DOHH2 (cell line): ENCODE results near the gene ANKRD16.
A peak's percentile ranks its signal among the peaks of the same experiment; 100 is the strongest.

Source experiments
- H3F3A ChIP-seq: fragments of 200-600 bp; sonication (generic), shearing (Covaris generic); 2 replicates; pipeline ENCODE4 v1.6.0; 2016; ENCODE audit warnings: antibody characterized with exemption, mild to moderate bottlenecking; ENCODE audit not compliant: control insufficient read depth, insufficient read depth
- H3K27ac ChIP-seq: fragments of 200-600 bp; sonication (generic); 2 replicates; pipeline ENCODE4 v1.5.1; 2014; ENCODE audit warnings: low read depth, mild to moderate bottlenecking, low read length, moderate library complexity
- H3K27me3 ChIP-seq: fragments of 200-600 bp; sonication (generic); 2 replicates; pipeline ENCODE4 v1.6.1; 2014; ENCODE audit warnings: mild to moderate bottlenecking, low read length, mixed read lengths; ENCODE audit not compliant: control insufficient read depth
- H3K36me3 ChIP-seq: fragments of 200-600 bp; sonication (generic); 2 replicates; pipeline ENCODE4 v1.6.1; 2014; ENCODE audit warnings: mild to moderate bottlenecking, low read length, moderate library complexity, mixed read lengths; ENCODE audit not compliant: control insufficient read depth
- H3K4me1 ChIP-seq: fragments of 200-600 bp; sonication (generic); 2 replicates; pipeline ENCODE4 v1.6.1; 2014; ENCODE audit warnings: mild to moderate bottlenecking, low read length, mixed read lengths; ENCODE audit not compliant: control insufficient read depth
- H3K4me2 ChIP-seq: fragments of 200-600 bp; sonication (generic); 2 replicates; pipeline ENCODE4 v1.6.0; 2014; ENCODE audit warnings: mild to moderate bottlenecking, low read length, moderate library complexity
- H3K4me3 ChIP-seq: fragments of 200-600 bp; sonication (generic); 2 replicates; pipeline ENCODE4 v1.5.1; 2014; ENCODE audit warnings: mild to moderate bottlenecking, low read length, mixed read lengths
- H3K79me2 ChIP-seq: fragments of 200-600 bp; sonication (generic); 2 replicates; pipeline ENCODE4 v1.6.1; 2014; ENCODE audit warnings: mild to moderate bottlenecking, low read length, mixed read lengths; ENCODE audit not compliant: control insufficient read depth
- H3K9me2 ChIP-seq: fragments of 200-600 bp; sonication (generic); replicated peaks from 2 replicates; pipeline ENCODE4 v1.6.1; 2014; ENCODE audit warnings: mild to moderate bottlenecking, low read length, mixed read lengths; ENCODE audit not compliant: control insufficient read depth
- H3K9me3 ChIP-seq: fragments of 200-600 bp; sonication (generic); 2 replicates; pipeline ENCODE4 v1.6.1; 2014; ENCODE audit warnings: antibody characterized with exemption, low read length, mixed read lengths; ENCODE audit not compliant: control insufficient read depth, insufficient read depth
- H4K20me1 ChIP-seq: fragments of 200-600 bp; sonication (generic); 2 replicates; pipeline ENCODE4 v1.6.0; 2014; ENCODE audit warnings: low read depth, mild to moderate bottlenecking, antibody characterized with exemption, low read length, moderate library complexity; ENCODE audit not compliant: control insufficient read depth, insufficient read depth
- EZH2phosphoT487 ChIP-seq: fragments of 200-600 bp; sonication (generic); IDR thresholded peaks from 2 replicates; pipeline ENCODE4 v1.6.1; 2017; ENCODE audit warnings: borderline replicate concordance, mild to moderate bottlenecking, antibody characterized with exemption, low read length, moderate library complexity, mixed read lengths
- TF ChIP-seq, protein P1 (sequence below): fragments of 200-600 bp; sonication (generic); IDR thresholded peaks from one replicate; pipeline ENCODE4 v1.5.1; 2014; ENCODE audit warnings: antibody characterized with exemption, mild to moderate bottlenecking, low read depth, low read length; ENCODE audit not compliant: poor library complexity, severe bottlenecking

The ANKRD16 gene

DNA sequence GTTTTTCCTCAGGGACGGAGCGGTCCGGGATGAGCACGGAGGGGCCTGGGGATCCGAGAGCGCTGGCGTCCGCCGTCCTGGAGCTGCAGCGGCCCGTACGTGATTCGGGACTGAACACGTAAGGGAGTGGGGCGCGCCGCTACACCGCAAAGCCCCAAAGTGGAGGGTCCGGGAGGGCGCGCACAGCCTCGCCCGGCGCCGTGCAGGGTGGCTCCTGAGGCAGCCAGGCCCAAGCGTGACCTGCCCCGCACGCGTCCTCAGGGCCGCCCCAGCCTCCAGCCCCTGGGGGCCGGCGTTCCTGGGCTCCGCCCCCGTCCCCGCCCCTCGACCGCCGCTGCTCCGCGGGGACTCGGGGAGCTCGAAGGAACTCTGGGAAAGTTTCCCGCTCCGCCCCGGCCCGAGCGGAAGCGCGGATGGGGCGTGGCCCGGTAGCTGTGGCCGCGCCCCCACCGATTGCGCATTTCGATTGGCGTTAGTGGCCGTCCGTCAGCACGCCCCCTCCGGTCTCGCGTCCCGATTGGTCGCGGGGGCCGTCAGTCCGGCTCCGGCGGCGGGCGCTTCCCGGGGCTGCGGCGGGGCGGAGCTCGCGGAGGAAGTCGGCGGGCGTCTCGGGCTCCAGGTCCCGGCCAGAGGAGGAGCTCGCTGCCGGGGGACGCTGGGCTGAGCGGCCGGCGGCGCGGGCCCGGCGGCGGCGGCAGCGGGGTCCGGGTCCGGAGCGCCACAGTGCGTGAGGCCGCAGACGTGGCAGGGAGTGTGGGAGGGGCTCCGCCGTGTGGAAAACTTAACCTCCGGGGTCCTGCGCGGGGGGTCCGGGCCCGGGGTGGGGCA lies at the start of gene ANKRD16, which contains the start of gene FBH1:
TSS of gene ANKRD16 (minus strand) at position 270 of the 828 bp plus-strand sequence. CDS start 539 bp downstream, outside the sequence.
TSS of gene FBH1 (plus strand) at position 620 of the 828 bp plus-strand sequence. CDS start at position 723, 103 bp downstream.
- Histone ChIP-seq H3K36me3 (peaks cover 56% of the 10 kb centered on the region), H3K4me3 (peak within 1 kb of the TSS; percentile 92), H4K20me1 (peaks cover 4% of the 10 kb centered on the region; the same call in 1 of the 2 replicates), H3F3A (no peaks in the 10 kb centered on the region), H3K4me2 (peak within 1 kb of the TSS; percentile 87), H3K79me2 (peaks cover 69% of the 10 kb centered on the region), H3K4me1 (peaks cover 31% of the 10 kb centered on the region), H3K9me3 (no peaks in the 10 kb centered on the region), H3K27ac (peak within 1 kb of the TSS; percentile 24; the same call in 1 of the 2 replicates), H3K27me3 (no peaks in the 10 kb centered on the region), H3K9me2 (no peaks in the 10 kb centered on the region)
- TF ChIP-seq, protein P1, sequence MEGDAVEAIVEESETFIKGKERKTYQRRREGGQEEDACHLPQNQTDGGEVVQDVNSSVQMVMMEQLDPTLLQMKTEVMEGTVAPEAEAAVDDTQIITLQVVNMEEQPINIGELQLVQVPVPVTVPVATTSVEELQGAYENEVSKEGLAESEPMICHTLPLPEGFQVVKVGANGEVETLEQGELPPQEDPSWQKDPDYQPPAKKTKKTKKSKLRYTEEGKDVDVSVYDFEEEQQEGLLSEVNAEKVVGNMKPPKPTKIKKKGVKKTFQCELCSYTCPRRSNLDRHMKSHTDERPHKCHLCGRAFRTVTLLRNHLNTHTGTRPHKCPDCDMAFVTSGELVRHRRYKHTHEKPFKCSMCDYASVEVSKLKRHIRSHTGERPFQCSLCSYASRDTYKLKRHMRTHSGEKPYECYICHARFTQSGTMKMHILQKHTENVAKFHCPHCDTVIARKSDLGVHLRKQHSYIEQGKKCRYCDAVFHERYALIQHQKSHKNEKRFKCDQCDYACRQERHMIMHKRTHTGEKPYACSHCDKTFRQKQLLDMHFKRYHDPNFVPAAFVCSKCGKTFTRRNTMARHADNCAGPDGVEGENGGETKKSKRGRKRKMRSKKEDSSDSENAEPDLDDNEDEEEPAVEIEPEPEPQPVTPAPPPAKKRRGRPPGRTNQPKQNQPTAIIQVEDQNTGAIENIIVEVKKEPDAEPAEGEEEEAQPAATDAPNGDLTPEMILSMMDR, result no peak
- TF ChIP-seq EZH2phosphoT487, result no peak

DNA sequence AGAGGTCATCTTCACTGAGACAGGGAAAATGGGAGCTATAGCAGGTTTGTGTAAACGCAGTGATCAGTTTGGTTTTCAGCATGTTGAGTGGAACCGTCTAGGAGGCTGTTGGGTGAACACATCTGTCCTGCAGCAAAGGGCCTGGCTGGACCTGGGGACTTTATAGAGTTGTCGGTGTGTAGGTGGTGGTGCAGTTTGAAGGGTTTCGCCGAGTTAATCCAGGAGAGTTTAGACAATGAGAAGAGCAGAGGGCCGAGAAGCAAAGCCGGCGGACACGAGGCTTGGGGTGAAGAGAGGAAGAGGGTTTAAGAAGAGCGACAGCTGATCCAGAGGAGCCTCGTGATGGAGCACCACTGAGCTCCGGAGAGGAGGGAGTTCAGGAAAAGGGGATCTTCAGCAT lies 48.6 kb upstream of the ANKRD16 start:
- Histone ChIP-seq H3K4me3 (no peak overlapping the region), H3K36me3 (peaks cover 18% of the 10 kb centered on the region), H3K4me2 (no peak overlapping the region), H3F3A (no peaks in the 10 kb centered on the region), H3K27ac (no peak overlapping the region), H3K27me3 (no peaks in the 10 kb centered on the region), H3K4me1 (no peaks in the 10 kb centered on the region), H3K79me2 (no peaks in the 10 kb centered on the region), H3K9me3 (no peaks in the 10 kb centered on the region), H4K20me1 (no peaks in the 10 kb centered on the region), H3K9me2 (no peaks in the 10 kb centered on the region)
- TF ChIP-seq, protein P1, result no peak
- no peak for TF ChIP-seq EZH2phosphoT487

DNA sequence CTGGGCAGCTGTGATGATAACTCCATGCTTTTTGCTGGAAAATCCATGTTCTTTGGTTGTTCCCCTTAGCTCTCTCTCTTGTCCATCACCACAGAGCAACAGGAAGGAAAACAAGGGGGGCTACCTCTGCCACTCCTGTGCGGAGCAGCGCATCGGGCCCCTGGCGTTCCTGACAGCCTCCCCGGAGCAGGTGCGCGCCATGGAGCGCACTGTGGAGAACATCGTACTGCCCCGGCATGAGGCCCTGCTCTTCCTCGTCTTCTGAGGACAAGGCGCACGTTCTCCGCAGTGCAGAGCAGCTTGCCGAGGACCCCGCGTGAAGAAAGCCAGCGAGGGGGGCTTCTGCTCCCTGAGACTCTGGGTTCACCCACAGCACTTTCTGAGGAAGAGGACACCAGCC lies 47.3 kb upstream of the ANKRD16 start:
- Histone ChIP-seq H3K36me3 (peaks cover 18% of the 10 kb centered on the region), H3K9me2 (no peaks in the 10 kb centered on the region), H3K9me3 (no peaks in the 10 kb centered on the region), H3K4me2 (no peak overlapping the region), H3F3A (no peaks in the 10 kb centered on the region), H3K79me2 (no peaks in the 10 kb centered on the region), H4K20me1 (no peaks in the 10 kb centered on the region), H3K4me1 (no peaks in the 10 kb centered on the region), H3K4me3 (no peak overlapping the region), H3K27ac (no peak overlapping the region), H3K27me3 (no peaks in the 10 kb centered on the region)
- no peak for TF ChIP-seq EZH2phosphoT487
- TF ChIP-seq, protein P1, result no peak
